Measurements from ENCODE around the gene PCSK7. TPM values are rescaled to one million over a fixed set of nuclear protein-coding genes. Genes with fewer than 3 reads are reported as not detected.

The PCSK7 gene
- polyA plus RNA-seq, 1 experiment, result 23.5 TPM

GRCh38 chr11:117259417-117259816 lies 27.5 kb upstream of the PCSK7 start:
- ChIA-PET CTCF (interaction anchor here (1.1 kb wide), 1 partner anchor 19 kb away, joined by 3 read pairs; no protein-coding TSS in a partner anchor), POLR2A (no interaction called here)
- Histone ChIP-seq H3K27me3 (ENCODE audit: control insufficient read depth, insufficient read depth, low read length) (no peaks in the 10 kb centered on the region), H3K4me3 (ENCODE audit: low read depth, low read length) (no peak overlapping the region), H3K27ac (ENCODE audit: low read depth, low read length) (no peak overlapping the region), H3K9me3 (ENCODE audit: control insufficient read depth, insufficient read depth, low read length) (peaks cover 4% of the 10 kb centered on the region; the same call in 1 of the 2 replicates)
- TF ChIP-seq, protein P1, sequence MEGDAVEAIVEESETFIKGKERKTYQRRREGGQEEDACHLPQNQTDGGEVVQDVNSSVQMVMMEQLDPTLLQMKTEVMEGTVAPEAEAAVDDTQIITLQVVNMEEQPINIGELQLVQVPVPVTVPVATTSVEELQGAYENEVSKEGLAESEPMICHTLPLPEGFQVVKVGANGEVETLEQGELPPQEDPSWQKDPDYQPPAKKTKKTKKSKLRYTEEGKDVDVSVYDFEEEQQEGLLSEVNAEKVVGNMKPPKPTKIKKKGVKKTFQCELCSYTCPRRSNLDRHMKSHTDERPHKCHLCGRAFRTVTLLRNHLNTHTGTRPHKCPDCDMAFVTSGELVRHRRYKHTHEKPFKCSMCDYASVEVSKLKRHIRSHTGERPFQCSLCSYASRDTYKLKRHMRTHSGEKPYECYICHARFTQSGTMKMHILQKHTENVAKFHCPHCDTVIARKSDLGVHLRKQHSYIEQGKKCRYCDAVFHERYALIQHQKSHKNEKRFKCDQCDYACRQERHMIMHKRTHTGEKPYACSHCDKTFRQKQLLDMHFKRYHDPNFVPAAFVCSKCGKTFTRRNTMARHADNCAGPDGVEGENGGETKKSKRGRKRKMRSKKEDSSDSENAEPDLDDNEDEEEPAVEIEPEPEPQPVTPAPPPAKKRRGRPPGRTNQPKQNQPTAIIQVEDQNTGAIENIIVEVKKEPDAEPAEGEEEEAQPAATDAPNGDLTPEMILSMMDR (IDR thresholded peaks at IDR 0.05; ENCODE audit: low read depth, low read length), result no peak
- DNase-seq (ENCODE audit: low read depth, low spot score), result no peak

- Histone ChIP-seq H3K27ac (ENCODE audit: low read depth, low read length) (no peak overlapping the region), H3K27me3 (ENCODE audit: control insufficient read depth, insufficient read depth, low read length) (no peaks in the 10 kb centered on the region), H3K9me3 (ENCODE audit: control insufficient read depth, insufficient read depth, low read length) (no peaks in the 10 kb centered on the region), H3K4me3 (ENCODE audit: low read depth, low read length) (no peak overlapping the region)
- DNase-seq (ENCODE audit: low read depth, low spot score), result no peak
- POLR2A ChIA-PET, result no interaction called here
- TF ChIP-seq, protein P1 (IDR thresholded peaks at IDR 0.05; ENCODE audit: low read depth, low read length), result no peak
- CTCF ChIA-PET, result interaction anchor here (1.1 kb wide), 1 partner anchor 19 kb away, joined by 3 read pairs; no protein-coding TSS in a partner anchor
Observed at GRCh38 chr11:117258576-117258975, 26.7 kb upstream of the PCSK7 start.

DNA sequence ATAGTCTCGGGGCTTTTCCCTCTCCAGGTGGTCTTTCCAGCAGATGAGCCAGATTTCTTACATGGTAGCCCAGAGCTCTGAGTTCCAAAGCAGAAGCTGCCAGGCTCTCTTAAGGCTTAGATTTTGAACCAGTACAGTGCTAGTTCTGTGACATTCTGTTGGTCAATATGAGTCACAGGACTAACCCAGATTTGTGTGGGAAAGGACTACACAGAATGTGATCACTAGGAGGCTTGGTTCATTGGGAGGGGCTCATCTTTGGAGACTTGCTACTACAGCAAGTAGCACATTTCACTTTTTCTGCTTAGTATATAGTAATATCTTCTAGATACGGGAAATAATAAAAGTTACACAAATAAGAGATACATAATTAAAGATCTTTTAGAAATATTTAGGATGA lies 24.7 kb upstream of the PCSK7 start:
- Histone ChIP-seq H3K9me3 (ENCODE audit: control insufficient read depth, insufficient read depth, low read length) (no peaks in the 10 kb centered on the region), H3K27me3 (ENCODE audit: control insufficient read depth, insufficient read depth, low read length) (no peaks in the 10 kb centered on the region), H3K27ac (ENCODE audit: low read depth, low read length) (no peak overlapping the region), H3K4me3 (ENCODE audit: low read depth, low read length) (no peak overlapping the region)
- ChIA-PET POLR2A (no interaction called here), CTCF (interaction anchor here (0.6 to 1.1 kb wide), 3 partner anchors 8 to 30 kb away, joined by 3 to 9 read pairs (median 3); no protein-coding TSS in a partner anchor)
- DNase-seq (ENCODE audit: low read depth, low spot score), result no peak
- TF ChIP-seq, protein P1 (IDR thresholded peaks at IDR 0.05; ENCODE audit: low read depth, low read length), result no peak

DNA sequence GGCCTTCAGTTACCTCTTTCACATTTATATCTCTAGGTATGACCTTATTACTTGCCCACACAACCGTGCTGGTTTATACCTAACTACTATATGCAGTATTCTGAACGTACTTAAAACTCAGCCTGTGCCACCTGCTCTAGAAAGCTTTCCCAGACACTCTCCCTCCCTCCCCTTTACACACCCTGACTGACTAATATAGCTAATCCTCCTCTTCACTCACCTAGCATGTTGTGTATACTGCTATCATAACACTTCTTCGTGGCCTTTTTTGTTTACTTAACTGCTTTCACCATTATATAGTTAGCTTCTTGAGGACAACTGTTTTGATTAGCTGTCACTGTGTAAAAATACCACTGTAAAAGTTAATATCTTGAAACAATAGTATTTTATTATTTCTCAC lies 24.1 kb upstream of the PCSK7 start:
- Histone ChIP-seq H3K9me3 (ENCODE audit: control insufficient read depth, insufficient read depth, low read length) (no peaks in the 10 kb centered on the region), H3K4me3 (ENCODE audit: low read depth, low read length) (no peak overlapping the region), H3K27me3 (ENCODE audit: control insufficient read depth, insufficient read depth, low read length) (no peaks in the 10 kb centered on the region), H3K27ac (ENCODE audit: low read depth, low read length) (no peak overlapping the region)
- TF ChIP-seq, protein P1 (IDR thresholded peaks at IDR 0.05; ENCODE audit: low read depth, low read length), result no peak
- CTCF ChIA-PET, result interaction anchor here (0.6 to 1.1 kb wide), 3 partner anchors 8 to 29 kb away, joined by 3 to 9 read pairs (median 3); no protein-coding TSS in a partner anchor
- DNase-seq (ENCODE audit: low read depth, low spot score), result no peak
- POLR2A ChIA-PET, result no interaction called here

- Histone ChIP-seq H3K4me3 (ENCODE audit: low read depth, low read length) (no peak overlapping the region), H3K27ac (ENCODE audit: low read depth, low read length) (no peak overlapping the region), H3K9me3 (ENCODE audit: control insufficient read depth, insufficient read depth, low read length) (no peaks in the 10 kb centered on the region), H3K27me3 (ENCODE audit: control insufficient read depth, insufficient read depth, low read length) (no peaks in the 10 kb centered on the region)
- ChIA-PET CTCF (no interaction called here), POLR2A (no interaction called here)
- TF ChIP-seq, protein P1 (IDR thresholded peaks at IDR 0.05; ENCODE audit: low read depth, low read length), result no peak
- DNase-seq (ENCODE audit: low read depth, low spot score), result no peak
Observed at GRCh38 chr11:117251506-117251905, 19.6 kb upstream of the PCSK7 start.

All from AG04450 (cell line).